IMR-90 (cell line): Measurements from ENCODE around the gene GALNT9. TPM values are rescaled to one million over a fixed set of nuclear protein-coding genes. Genes with fewer than 3 reads are reported as not detected.

ENCODE experiments used
- ATAC-seq: fragments of 200-7000 bp; cut with Tn5 transposase; 2 replicates; pipeline ENCODE4 v1.9.1; 2020; ENCODE audit warnings: low read depth, mild to moderate bottlenecking, moderate library complexity
- BruUV-seq: library from RNA; stranded (reverse); fragments of 400-500 nt; replicated peaks from 2 replicates; lab custom pipeline; 2021; lab: Mats Ljungman, UMichigan
- CTCF ChIA-PET: fragments of 300-600 bp; formaldehyde crosslinking; extraction: SDS; loops from one replicate; lab custom pipeline; 2021; ENCODE audit warnings: antibody characterized with exemption; lab: Yijun Ruan, JAX
- POLR2A ChIA-PET: fragments of 300-600 bp; sonication (Branson Sonifier 250); formaldehyde crosslinking; loops from one replicate; lab custom pipeline; 2022; ENCODE audit warnings: antibody characterized with exemption; ENCODE audit not compliant: unreplicated experiment; lab: Charles Lee
- DNase-seq: peaks from one replicate; pipeline ENCODE4 v3.0.0; 2013
- H2AFZ ChIP-seq: replicated peaks from 2 replicates; pipeline ENCODE3; 2013; ENCODE audit warnings: low read length, mild to moderate bottlenecking; ENCODE audit not compliant: poor library complexity
- H2AK5ac ChIP-seq: 2 replicates; pipeline ENCODE4 v1.6.1; 2013; ENCODE audit warnings: low read depth, low read length, inconsistent platforms
- H2AK9ac ChIP-seq: replicated peaks from 2 replicates; pipeline ENCODE3; 2013; ENCODE audit warnings: mild to moderate bottlenecking, low read depth, low read length, moderate library complexity; ENCODE audit not compliant: poor library complexity
- H2BK120ac ChIP-seq: 2 replicates; pipeline ENCODE4 v1.6.1; 2013; ENCODE audit warnings: low read depth, low read length, inconsistent platforms
- H2BK15ac ChIP-seq: 3 replicates; pipeline ENCODE4 v1.6.1; 2013; ENCODE audit warnings: low read depth, low read length, inconsistent platforms
- H2BK20ac ChIP-seq: 2 replicates; pipeline ENCODE4 v1.6.1; 2013; ENCODE audit warnings: low read depth, mild to moderate bottlenecking, inconsistent platforms, low read length, moderate library complexity
- H2BK5ac ChIP-seq: 2 replicates; pipeline ENCODE4 v1.6.1; 2013; ENCODE audit warnings: mild to moderate bottlenecking, low read depth, low read length, inconsistent platforms; ENCODE audit not compliant: poor library complexity, severe bottlenecking
- H3K14ac ChIP-seq: replicated peaks from 2 replicates; pipeline ENCODE4 v1.6.1; 2013; ENCODE audit warnings: low read depth, low read length, inconsistent platforms
- H3K18ac ChIP-seq: 2 replicates; pipeline ENCODE4 v1.6.1; 2013; ENCODE audit warnings: low read depth, low read length, control low read depth
- H3K23ac ChIP-seq: 2 replicates; pipeline ENCODE4 v1.6.1; 2013; ENCODE audit warnings: low read depth, low read length, inconsistent platforms
- H3K27ac ChIP-seq: 2 replicates; pipeline ENCODE4 v1.5.1; 2013; ENCODE audit warnings: mild to moderate bottlenecking, control low read depth, low read length; ENCODE audit not compliant: insufficient read depth
- H3K27me3 ChIP-seq: 2 replicates; pipeline ENCODE4 v1.6.1; 2013; ENCODE audit warnings: low read length; ENCODE audit not compliant: control insufficient read depth, insufficient read depth
- H3K36me3 ChIP-seq: 2 replicates; pipeline ENCODE4 v1.6.1; 2013; ENCODE audit warnings: low read length, mixed read lengths; ENCODE audit not compliant: control insufficient read depth, insufficient read depth
- H3K4ac ChIP-seq: 2 replicates; pipeline ENCODE4 v1.6.1; 2013; ENCODE audit warnings: low read depth, low read length, inconsistent platforms
- H3K4me1 ChIP-seq: 2 replicates; pipeline ENCODE4 v1.6.1; 2013; ENCODE audit warnings: low read length, mixed read lengths; ENCODE audit not compliant: control insufficient read depth, insufficient read depth
- H3K4me2 ChIP-seq: 2 replicates; pipeline ENCODE4 v1.6.1; 2013; ENCODE audit warnings: low read depth, mild to moderate bottlenecking, control low read depth, low read length, moderate library complexity
- H3K4me3 ChIP-seq: 2 replicates; pipeline ENCODE4 v1.5.1; 2013; ENCODE audit warnings: low read depth, mild to moderate bottlenecking, control low read depth, low read length, moderate library complexity; ENCODE audit not compliant: insufficient read depth
- H3K56ac ChIP-seq: 2 replicates; pipeline ENCODE4 v1.6.1; 2013; ENCODE audit warnings: low read length, inconsistent platforms; ENCODE audit not compliant: insufficient read depth; ENCODE audit errors: extremely low read depth
- H3K79me1 ChIP-seq, 2 experiments: 2 replicates each; pipeline ENCODE4 v1.6.1; 2013; ENCODE audit warnings: low read length in 2 of 2, inconsistent platforms in 1 of 2, low read depth in 1 of 2
- H3K9ac ChIP-seq: 2 replicates; pipeline ENCODE4 v1.6.1; 2013; ENCODE audit warnings: low read depth, low read length, control low read depth
- H3K9me1 ChIP-seq: 2 replicates; pipeline ENCODE4 v1.6.1; 2013; ENCODE audit warnings: low read length, inconsistent platforms; ENCODE audit not compliant: insufficient read depth
- H3K9me3 ChIP-seq: 2 replicates; pipeline ENCODE4 v1.6.1; 2013; ENCODE audit warnings: low read length; ENCODE audit not compliant: control insufficient read depth, insufficient read depth
- H4K20me1 ChIP-seq: 2 replicates; pipeline ENCODE4 v1.6.1; 2013; ENCODE audit warnings: low read length, inconsistent platforms; ENCODE audit not compliant: insufficient read depth
- H4K5ac ChIP-seq: 2 replicates; pipeline ENCODE4 v1.6.1; 2013; ENCODE audit warnings: mild to moderate bottlenecking, low read depth, low read length, control low read depth
- H4K8ac ChIP-seq, 2 experiments: 2 replicates each; pipeline ENCODE4 v1.6.1; 2013; ENCODE audit warnings: low read depth in 2 of 2, low read length in 2 of 2, control low read depth in 1 of 2, inconsistent platforms in 1 of 2
- H4K91ac ChIP-seq: 2 replicates; pipeline ENCODE4 v1.6.1; 2013; ENCODE audit warnings: low read depth, low read length, inconsistent platforms; ENCODE audit not compliant: insufficient read depth
- BHLHE40 ChIP-seq: fragments of 150-350 bp; IDR thresholded peaks from 2 replicates; pipeline ENCODE4 v1.6.1; 2016; ENCODE audit warnings: mild to moderate bottlenecking, low read depth, low read length
- CEBPB ChIP-seq: IDR thresholded peaks from 2 replicates; pipeline ENCODE4 v1.6.1; 2012; ENCODE audit warnings: low read depth, low read length, improper control_type of control experiment
- CHD1 ChIP-seq: IDR thresholded peaks from 2 replicates; pipeline ENCODE4 v1.6.1; 2012; ENCODE audit warnings: low read depth, low read length, improper control_type of control experiment
- FOS ChIP-seq: fragments of 150-350 bp; IDR thresholded peaks from 2 replicates; pipeline ENCODE4 v1.6.1; 2016; ENCODE audit warnings: low read depth, low read length
- MAFK ChIP-seq: IDR thresholded peaks from 2 replicates; pipeline ENCODE4 v1.6.1; 2012; ENCODE audit warnings: low read depth, low read length, improper control_type of control experiment
- MAZ ChIP-seq: IDR thresholded peaks from 2 replicates; pipeline ENCODE4 v1.6.1; 2012; ENCODE audit warnings: low read depth, mild to moderate bottlenecking, low read length, improper control_type of control experiment, moderate library complexity, borderline replicate concordance
- MXI1 ChIP-seq: IDR thresholded peaks from 2 replicates; pipeline ENCODE4 v1.6.1; 2012; ENCODE audit warnings: low read depth, mild to moderate bottlenecking, low read length, moderate library complexity, borderline replicate concordance
- NFE2L2 ChIP-seq: fragments of 150-350 bp; IDR thresholded peaks from 2 replicates; pipeline ENCODE4 v1.6.1; 2016; ENCODE audit warnings: low read depth, mild to moderate bottlenecking, low read length
- POLR2A ChIP-seq: IDR thresholded peaks from 2 replicates; pipeline ENCODE4 v1.6.1; 2012; ENCODE audit warnings: mild to moderate bottlenecking, low read depth, low read length
- RAD21 ChIP-seq: IDR thresholded peaks from 2 replicates; pipeline ENCODE4 v1.6.1; 2012; ENCODE audit warnings: low read length, improper control_type of control experiment
- RCOR1 ChIP-seq: IDR thresholded peaks from 2 replicates; pipeline ENCODE4 v1.6.1; 2012; ENCODE audit warnings: mild to moderate bottlenecking, low read length, improper control_type of control experiment; ENCODE audit not compliant: insufficient replicate concordance
- RFX5 ChIP-seq: IDR thresholded peaks from 2 replicates; pipeline ENCODE4 v1.8.0; 2012; ENCODE audit warnings: low read depth, mild to moderate bottlenecking, low read length, moderate library complexity
- SMC3 ChIP-seq: fragments of 150-350 bp; IDR thresholded peaks from 2 replicates; pipeline ENCODE4 v1.6.1; 2016; ENCODE audit warnings: low read depth, mild to moderate bottlenecking, antibody characterized with exemption, low read length, moderate library complexity
- WGBS, 2 experiments: methylation state at CpG; one replicate each; pipeline versions ENCODE4 v1.1.5 to v1.1.7; 2013; ENCODE audit warnings: missing lambda C conversion rate in 2 of 2; ENCODE audit not compliant: insufficient read length in 1 of 2; ENCODE audit errors: extremely low coverage in 2 of 2; 5-methylcytosine and 5-hydroxymethylcytosine counted together
- dilution Hi-C: fragments of 300-500 bp; cut with HindIII; formaldehyde crosslinking; loops from one replicate; pipeline ENCODE4 v1.14.3; 2018; ENCODE audit warnings: low sequenced_read_pairs; ENCODE audit not compliant: unreplicated experiment
- in situ Hi-C: fragments of 300-500 bp; cut with MboI; formaldehyde crosslinking; loops from 3 replicates; pipeline ENCODE4 v1.14.3; 2019; ENCODE audit warnings: low sequenced_read_pairs, inconsistent platforms, mixed read lengths
- intact Hi-C: fragments of 100-400 bp; cut with micrococcal nuclease; formaldehyde crosslinking; loops from 2 replicates; pipeline ENCODE4 v1.10.0; 2022
- polyA plus RNA-seq, 3 experiments: library from polyadenylated mRNA; depleted of rRNA; stranded (reverse); fragments of >200 nt; gene quantifications; 2 replicates each; pipeline ENCODE4 v1.2.3, GENCODE V29; 2012; ENCODE audit warnings: low replicate concordance in 1 of 3
- total RNA-seq: library from RNA; depleted of rRNA; stranded (reverse); fragments of >200 nt; gene quantifications from 2 replicates; pipeline ENCODE4 v1.2.3, GENCODE V29; 2012
- TF ChIP-seq, protein P1 (sequence below): fragments of 150-350 bp; IDR thresholded peaks from 2 replicates; pipeline ENCODE4 v1.6.1; 2017; ENCODE audit warnings: mild to moderate bottlenecking, antibody characterized with exemption, low read length, low read depth
- TF ChIP-seq, protein P2 (sequence below): fragments of 150-350 bp; IDR thresholded peaks from 2 replicates; pipeline ENCODE4 v1.6.1; 2016; ENCODE audit warnings: low read depth, mild to moderate bottlenecking, low read length, moderate library complexity, borderline replicate concordance
- TF ChIP-seq, protein P3 (sequence below): conservative IDR thresholded peaks from 2 replicates; pipeline ENCODE4 v1.5.1; 2012; ENCODE audit warnings: mild to moderate bottlenecking, low read depth, low read length, improper control_type of control experiment

Gene GALNT9
- total and polyA plus RNA-seq, 2 of the 4 experiments (the other 2 are of a cell fraction) = under 0.01 to 0.12 TPM

DNA sequence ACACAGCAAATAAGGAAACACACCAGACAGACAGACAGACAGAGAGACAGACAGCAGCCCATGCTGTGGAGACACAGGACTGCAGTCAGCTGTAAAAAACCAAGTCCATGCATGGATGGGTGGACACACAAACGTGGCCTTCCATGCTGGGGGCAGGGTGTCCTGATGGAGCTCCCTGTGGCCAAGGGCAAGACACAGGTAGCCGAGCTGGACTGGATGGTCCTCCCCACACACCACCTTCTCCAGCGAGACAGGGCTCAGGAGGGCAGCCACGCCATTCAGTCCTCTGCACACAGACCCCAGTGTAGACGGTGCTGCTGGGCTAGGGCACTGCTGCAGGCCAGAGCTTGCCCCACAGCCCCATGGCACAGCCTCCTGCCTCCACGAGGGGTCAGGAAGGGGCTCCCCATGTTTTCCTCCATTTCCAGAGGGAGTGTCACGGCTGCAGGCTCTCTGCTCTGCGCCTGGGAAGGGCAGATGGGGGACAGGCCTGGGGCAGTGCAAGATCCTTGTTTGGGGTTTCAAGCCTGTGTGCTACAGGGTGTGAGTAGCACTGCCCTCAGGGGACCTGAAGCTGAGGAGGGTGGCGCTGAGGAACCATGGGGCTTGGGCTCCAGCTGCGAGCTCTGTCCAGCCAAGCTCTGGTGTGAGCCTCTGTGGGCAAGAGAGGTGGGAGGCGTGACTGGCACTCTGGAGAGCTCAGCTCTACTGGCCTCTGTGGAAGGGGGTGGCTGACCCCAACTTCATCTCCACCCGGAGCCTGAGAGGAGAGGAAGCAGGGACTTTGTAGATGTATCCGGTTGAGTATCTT, 67.9 kb downstream of the GALNT9 start:
- no peaks in the 10 kb centered on the region for H3K4me1 ChIP-seq
- H3K4ac ChIP-seq = no peak overlapping the region
- no peak overlapping the region for H3K14ac ChIP-seq
- no peak overlapping the region for H2AFZ ChIP-seq
- no peaks in the 10 kb centered on the region for H3K27me3 ChIP-seq
- no peaks in the 10 kb centered on the region for H4K20me1 ChIP-seq
- POLR2A ChIA-PET = no interaction called here
- no peak overlapping the region for H2BK120ac ChIP-seq
- ATAC-seq = no peak
- no peak overlapping the region for H3K9ac ChIP-seq
- H4K5ac ChIP-seq = no peak overlapping the region
- H3K18ac ChIP-seq = no peak overlapping the region
- no peak overlapping the region for H2AK5ac ChIP-seq
- no peaks in the 10 kb centered on the region for H3K36me3 ChIP-seq
- H2BK20ac ChIP-seq = no peak overlapping the region
- no TSS peak for BruUV-seq
- in situ Hi-C loops = no loop called here
- DNase-seq = no peak
- no peak overlapping the region for H4K91ac ChIP-seq
- intact Hi-C loops = no loop called here
- H2AK9ac ChIP-seq = no peak overlapping the region
- H3K23ac ChIP-seq = no peak overlapping the region
- H3K4me3 ChIP-seq = no peak overlapping the region
- TF ChIP-seq SMC3 (no peak), MAFK (no peak), CHD1 (no peak), RCOR1 (no peak), FOS (no peak), BHLHE40 (no peak), MXI1 (no peak), NFE2L2 (no peak), POLR2A (no peak), MAZ (no peak), CEBPB (no peak), RFX5 (no peak), RAD21 (no peak)
- TF ChIP-seq, protein P1, sequence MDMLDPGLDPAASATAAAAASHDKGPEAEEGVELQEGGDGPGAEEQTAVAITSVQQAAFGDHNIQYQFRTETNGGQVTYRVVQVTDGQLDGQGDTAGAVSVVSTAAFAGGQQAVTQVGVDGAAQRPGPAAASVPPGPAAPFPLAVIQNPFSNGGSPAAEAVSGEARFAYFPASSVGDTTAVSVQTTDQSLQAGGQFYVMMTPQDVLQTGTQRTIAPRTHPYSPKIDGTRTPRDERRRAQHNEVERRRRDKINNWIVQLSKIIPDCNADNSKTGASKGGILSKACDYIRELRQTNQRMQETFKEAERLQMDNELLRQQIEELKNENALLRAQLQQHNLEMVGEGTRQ = no peak
- TF ChIP-seq, protein P2, sequence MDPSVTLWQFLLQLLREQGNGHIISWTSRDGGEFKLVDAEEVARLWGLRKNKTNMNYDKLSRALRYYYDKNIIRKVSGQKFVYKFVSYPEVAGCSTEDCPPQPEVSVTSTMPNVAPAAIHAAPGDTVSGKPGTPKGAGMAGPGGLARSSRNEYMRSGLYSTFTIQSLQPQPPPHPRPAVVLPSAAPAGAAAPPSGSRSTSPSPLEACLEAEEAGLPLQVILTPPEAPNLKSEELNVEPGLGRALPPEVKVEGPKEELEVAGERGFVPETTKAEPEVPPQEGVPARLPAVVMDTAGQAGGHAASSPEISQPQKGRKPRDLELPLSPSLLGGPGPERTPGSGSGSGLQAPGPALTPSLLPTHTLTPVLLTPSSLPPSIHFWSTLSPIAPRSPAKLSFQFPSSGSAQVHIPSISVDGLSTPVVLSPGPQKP = no peak
- TF ChIP-seq, protein P3, sequence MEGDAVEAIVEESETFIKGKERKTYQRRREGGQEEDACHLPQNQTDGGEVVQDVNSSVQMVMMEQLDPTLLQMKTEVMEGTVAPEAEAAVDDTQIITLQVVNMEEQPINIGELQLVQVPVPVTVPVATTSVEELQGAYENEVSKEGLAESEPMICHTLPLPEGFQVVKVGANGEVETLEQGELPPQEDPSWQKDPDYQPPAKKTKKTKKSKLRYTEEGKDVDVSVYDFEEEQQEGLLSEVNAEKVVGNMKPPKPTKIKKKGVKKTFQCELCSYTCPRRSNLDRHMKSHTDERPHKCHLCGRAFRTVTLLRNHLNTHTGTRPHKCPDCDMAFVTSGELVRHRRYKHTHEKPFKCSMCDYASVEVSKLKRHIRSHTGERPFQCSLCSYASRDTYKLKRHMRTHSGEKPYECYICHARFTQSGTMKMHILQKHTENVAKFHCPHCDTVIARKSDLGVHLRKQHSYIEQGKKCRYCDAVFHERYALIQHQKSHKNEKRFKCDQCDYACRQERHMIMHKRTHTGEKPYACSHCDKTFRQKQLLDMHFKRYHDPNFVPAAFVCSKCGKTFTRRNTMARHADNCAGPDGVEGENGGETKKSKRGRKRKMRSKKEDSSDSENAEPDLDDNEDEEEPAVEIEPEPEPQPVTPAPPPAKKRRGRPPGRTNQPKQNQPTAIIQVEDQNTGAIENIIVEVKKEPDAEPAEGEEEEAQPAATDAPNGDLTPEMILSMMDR = no peak
- no CpG with 5 or more reads among the region's 13 CpGs for WGBS, 2 experiments
- H2BK5ac ChIP-seq = no peak overlapping the region
- no peak overlapping the region for H3K4me2 ChIP-seq
- CTCF ChIA-PET = no interaction called here
- no peak overlapping the region for H3K56ac ChIP-seq
- H2BK15ac ChIP-seq = no peak overlapping the region
- H3K9me1 ChIP-seq = no peaks in the 10 kb centered on the region
- dilution Hi-C loops = no loop called here
- H3K79me1 ChIP-seq = no peaks in the 10 kb centered on the region
- no peak overlapping the region for H4K8ac ChIP-seq
- H3K9me3 ChIP-seq = 0 out of 2 replicates have a peak, but pooled peaks cover 2% of the 10 kb centered on the region
- H3K27ac ChIP-seq = no peak overlapping the region
